ENCODE data around the gene SHISA2.
"Not testable (repeated sequence)": the region's sequence is repeated elsewhere in the genome, so short reads cannot be mapped to it uniquely, and the experiment has no call there.

SHISA2 gene

GRCh38 chr13:26067601-26068000 is 15.8 kb upstream of the SHISA2 start:
- H3K27ac ChIP-seq: no peak overlapping the region
- no peaks in the 10 kb centered on the region for H3K9me3 ChIP-seq
- no peaks in the 10 kb centered on the region for H3K27me3 ChIP-seq
- no peak overlapping the region for H3K9ac ChIP-seq
- no peak overlapping the region for H3K4me2 ChIP-seq
- no peaks in the 10 kb centered on the region for H4K20me1 ChIP-seq
- H3K4me3 ChIP-seq: no peak overlapping the region
- TF ChIP-seq Cebpa-rat (IDR thresholded peaks at IDR 0.05): no peak
- peaks cover 2% of the 10 kb centered on the region; the same call in 1 of the 2 replicates for H3K4me1 ChIP-seq
- no peaks in the 10 kb centered on the region for H3K36me3 ChIP-seq

GRCh38 chr13:26066492-26066891 is 14.7 kb upstream of the SHISA2 start:
- H3K4me3 ChIP-seq, H3K9ac ChIP-seq, H3K4me2 ChIP-seq, H3K36me3 ChIP-seq, H3K4me1 ChIP-seq, H3K27ac ChIP-seq, H3K27me3 ChIP-seq, H3K9me3 ChIP-seq, H4K20me1 ChIP-seq: not testable (repeated sequence)

- Histone ChIP-seq H4K20me1 (no peaks in the 10 kb centered on the region), H3K4me2 (no peak overlapping the region), H3K4me1 (peaks cover 19% of the 10 kb centered on the region), H3K4me3 (no peak overlapping the region), H3K27me3 (no peaks in the 10 kb centered on the region), H3K36me3 (no peaks in the 10 kb centered on the region), H3K27ac (no peak overlapping the region), H3K9me3 (no peaks in the 10 kb centered on the region), H3K9ac (no peak overlapping the region)
- no peak for TF ChIP-seq Cebpa-rat (IDR thresholded peaks at IDR 0.05)
Measured at GRCh38 chr13:26062853-26063444, 11.1 kb upstream of the SHISA2 start.

- Histone ChIP-seq H3K9ac (no peak overlapping the region), H4K20me1 (no peaks in the 10 kb centered on the region), H3K27me3 (no peaks in the 10 kb centered on the region), H3K9me3 (no peaks in the 10 kb centered on the region), H3K4me2 (no peak overlapping the region), H3K27ac (no peak overlapping the region), H3K4me1 (peaks cover 19% of the 10 kb centered on the region), H3K36me3 (no peaks in the 10 kb centered on the region), H3K4me3 (no peak overlapping the region)
- TF ChIP-seq Cebpa-rat (IDR thresholded peaks at IDR 0.05): no peak
Measured at GRCh38 chr13:26061947-26062346, 10.1 kb upstream of the SHISA2 start.

GRCh38 chr13:26061256-26061655 is 9.4 kb upstream of the SHISA2 start:
- no peak overlapping the region for H3K4me2 ChIP-seq
- H3K27me3 ChIP-seq: no peaks in the 10 kb centered on the region
- H4K20me1 ChIP-seq: no peaks in the 10 kb centered on the region
- no peak for TF ChIP-seq Cebpa-rat (IDR thresholded peaks at IDR 0.05)
- H3K27ac ChIP-seq: no peak overlapping the region
- H3K4me3 ChIP-seq: no peak overlapping the region
- no peaks in the 10 kb centered on the region for H3K36me3 ChIP-seq
- H3K9me3 ChIP-seq: no peaks in the 10 kb centered on the region
- H3K9ac ChIP-seq: no peak overlapping the region
- H3K4me1 ChIP-seq: peaks cover 19% of the 10 kb centered on the region

GRCh38 chr13:26060357-26060756 is 8.5 kb upstream of the SHISA2 start:
- H4K20me1 ChIP-seq: no peaks in the 10 kb centered on the region

GRCh38 chr13:26058704-26059103 is 6.9 kb upstream of the SHISA2 start:
- Histone ChIP-seq H4K20me1 (no peaks in the 10 kb centered on the region), H3K27me3 (no peaks in the 10 kb centered on the region), H3K4me2 (no peak overlapping the region), H3K4me3 (no peak overlapping the region), H3K9me3 (no peaks in the 10 kb centered on the region), H3K27ac (no peak overlapping the region), H3K36me3 (no peaks in the 10 kb centered on the region), H3K9ac (no peak overlapping the region), H3K4me1 (peaks cover 19% of the 10 kb centered on the region)
- TF ChIP-seq Cebpa-rat (IDR thresholded peaks at IDR 0.05): no peak

More at GRCh38 chr13:26060357-26060756, 8.5 kb upstream of the SHISA2 start:
- Histone ChIP-seq H3K9ac (no peak overlapping the region), H3K4me2 (peak overlapping the region; percentile 29; the same call in 1 of the 2 replicates), H3K4me1 (peaks cover 19% of the 10 kb centered on the region), H3K27ac (no peak overlapping the region), H3K36me3 (no peaks in the 10 kb centered on the region), H3K4me3 (no peak overlapping the region), H3K27me3 (no peaks in the 10 kb centered on the region), H3K9me3 (no peaks in the 10 kb centered on the region)
- TF ChIP-seq Cebpa-rat (IDR thresholded peaks at IDR 0.05): no peak

GRCh38 chr13:26054896-26055295 is 3.1 kb upstream of the SHISA2 start:
- TF ChIP-seq Cebpa-rat (IDR thresholded peaks at IDR 0.05): no peak
- peaks cover 16% of the 10 kb centered on the region for H3K27me3 ChIP-seq
- peaks cover 31% of the 10 kb centered on the region for H3K4me1 ChIP-seq
- H3K4me3 ChIP-seq: no peak overlapping the region
- peaks cover 23% of the 10 kb centered on the region for H3K9me3 ChIP-seq
- no peak overlapping the region for H3K9ac ChIP-seq
- no peak overlapping the region for H3K27ac ChIP-seq
- H3K4me2 ChIP-seq: no peak overlapping the region
- no peaks in the 10 kb centered on the region for H3K36me3 ChIP-seq
- peaks cover 15% of the 10 kb centered on the region for H4K20me1 ChIP-seq

- H3K27ac ChIP-seq: no peak overlapping the region
- no peak overlapping the region for H3K4me3 ChIP-seq
- H3K27me3 ChIP-seq: peaks cover 29% of the 10 kb centered on the region
- H3K4me1 ChIP-seq: peaks cover 32% of the 10 kb centered on the region
- H3K4me2 ChIP-seq: 0 out of 2 replicates have a peak overlapping the region, but pooled peaks have one; percentile 78
- TF ChIP-seq Cebpa-rat (IDR thresholded peaks at IDR 0.05): no peak
- H3K9ac ChIP-seq: no peak overlapping the region
- peaks cover 25% of the 10 kb centered on the region for H4K20me1 ChIP-seq
- no peaks in the 10 kb centered on the region for H3K36me3 ChIP-seq
- peaks cover 24% of the 10 kb centered on the region for H3K9me3 ChIP-seq
Measured at GRCh38 chr13:26053418-26053980, 1.7 kb upstream of the SHISA2 start.

GRCh38 chr13:26052337-26052736 is 521 bp upstream of the SHISA2 start:
- H3K9ac ChIP-seq: no peak overlapping the region
- peak overlapping the region; percentile 78 for H3K4me2 ChIP-seq
- peaks cover 24% of the 10 kb centered on the region for H3K9me3 ChIP-seq
- no peaks in the 10 kb centered on the region for H3K36me3 ChIP-seq
- H4K20me1 ChIP-seq: peaks cover 31% of the 10 kb centered on the region
- peaks cover 41% of the 10 kb centered on the region for H3K4me1 ChIP-seq
- H3K27me3 ChIP-seq: peaks cover 29% of the 10 kb centered on the region
- TF ChIP-seq Cebpa-rat (IDR thresholded peaks at IDR 0.05): no peak
- peak overlapping the region; percentile 73 for H3K4me3 ChIP-seq
- H3K27ac ChIP-seq: no peak overlapping the region
